ENCODE measurements around the gene RNF225.
A peak's percentile ranks its signal among the peaks of the same experiment; 100 is the strongest.
"Not testable (repeated sequence)": the region's sequence is repeated elsewhere in the genome, so short reads cannot be mapped to it uniquely, and the experiment has no call there.

RNF225 gene

DNA sequence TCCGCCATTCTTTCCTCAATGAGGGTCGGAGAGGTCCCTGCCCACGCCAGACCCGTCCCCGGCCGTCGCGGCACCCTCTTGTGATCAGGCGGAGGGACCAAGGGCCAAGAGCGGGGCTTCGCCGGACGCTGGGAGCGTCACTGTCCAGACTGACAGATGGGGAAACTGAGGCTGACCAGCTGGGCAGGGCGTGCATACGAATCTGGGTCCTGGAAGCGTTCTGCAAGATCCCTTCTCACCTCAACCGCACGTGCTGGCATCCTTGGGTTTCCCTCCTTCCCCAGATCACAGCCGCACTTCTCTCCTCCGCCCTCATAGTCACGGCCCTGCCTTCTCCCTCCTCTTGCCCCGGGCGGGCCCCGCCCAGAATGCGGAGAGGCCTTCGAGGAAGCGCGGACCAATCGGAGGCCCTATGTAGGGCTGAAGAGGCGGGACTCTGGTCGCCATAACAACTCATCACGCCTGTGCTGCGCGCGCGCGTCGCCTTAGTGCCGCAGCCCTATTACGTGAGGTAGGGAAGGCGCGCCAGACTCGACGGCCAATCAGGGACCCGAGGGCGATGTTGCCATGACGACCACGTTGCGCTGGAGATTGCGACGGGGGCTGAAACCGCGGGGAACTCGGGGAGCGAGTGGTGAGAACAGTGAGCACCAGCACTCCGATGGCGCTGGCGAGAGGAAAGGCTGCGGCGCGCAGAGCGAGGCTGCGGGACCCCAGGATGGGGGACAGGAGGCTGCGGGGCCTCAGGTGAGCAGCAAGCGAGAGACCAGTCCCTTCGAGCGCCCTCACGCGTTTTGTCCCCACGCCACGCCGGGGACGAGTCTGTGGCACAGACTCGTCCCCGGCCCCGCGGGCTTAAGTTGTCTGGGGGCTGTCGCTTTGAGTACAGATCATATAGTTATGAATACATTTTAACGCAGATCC lies 5.7 kb downstream of the RNF225 start:
- DNase-seq (ENCODE audit: low spot score): peak; percentile 98
- POLR2A ChIA-PET (ENCODE audit: low non-redundant PET): no interaction called here
- H3K27ac ChIP-seq: peak overlapping the region; percentile 79
- TF ChIP-seq, protein P1, sequence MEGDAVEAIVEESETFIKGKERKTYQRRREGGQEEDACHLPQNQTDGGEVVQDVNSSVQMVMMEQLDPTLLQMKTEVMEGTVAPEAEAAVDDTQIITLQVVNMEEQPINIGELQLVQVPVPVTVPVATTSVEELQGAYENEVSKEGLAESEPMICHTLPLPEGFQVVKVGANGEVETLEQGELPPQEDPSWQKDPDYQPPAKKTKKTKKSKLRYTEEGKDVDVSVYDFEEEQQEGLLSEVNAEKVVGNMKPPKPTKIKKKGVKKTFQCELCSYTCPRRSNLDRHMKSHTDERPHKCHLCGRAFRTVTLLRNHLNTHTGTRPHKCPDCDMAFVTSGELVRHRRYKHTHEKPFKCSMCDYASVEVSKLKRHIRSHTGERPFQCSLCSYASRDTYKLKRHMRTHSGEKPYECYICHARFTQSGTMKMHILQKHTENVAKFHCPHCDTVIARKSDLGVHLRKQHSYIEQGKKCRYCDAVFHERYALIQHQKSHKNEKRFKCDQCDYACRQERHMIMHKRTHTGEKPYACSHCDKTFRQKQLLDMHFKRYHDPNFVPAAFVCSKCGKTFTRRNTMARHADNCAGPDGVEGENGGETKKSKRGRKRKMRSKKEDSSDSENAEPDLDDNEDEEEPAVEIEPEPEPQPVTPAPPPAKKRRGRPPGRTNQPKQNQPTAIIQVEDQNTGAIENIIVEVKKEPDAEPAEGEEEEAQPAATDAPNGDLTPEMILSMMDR (conservative IDR thresholded peaks at IDR 0.05; ENCODE audit: low read depth): no peak
- CTCF ChIA-PET: no interaction called here

DNA sequence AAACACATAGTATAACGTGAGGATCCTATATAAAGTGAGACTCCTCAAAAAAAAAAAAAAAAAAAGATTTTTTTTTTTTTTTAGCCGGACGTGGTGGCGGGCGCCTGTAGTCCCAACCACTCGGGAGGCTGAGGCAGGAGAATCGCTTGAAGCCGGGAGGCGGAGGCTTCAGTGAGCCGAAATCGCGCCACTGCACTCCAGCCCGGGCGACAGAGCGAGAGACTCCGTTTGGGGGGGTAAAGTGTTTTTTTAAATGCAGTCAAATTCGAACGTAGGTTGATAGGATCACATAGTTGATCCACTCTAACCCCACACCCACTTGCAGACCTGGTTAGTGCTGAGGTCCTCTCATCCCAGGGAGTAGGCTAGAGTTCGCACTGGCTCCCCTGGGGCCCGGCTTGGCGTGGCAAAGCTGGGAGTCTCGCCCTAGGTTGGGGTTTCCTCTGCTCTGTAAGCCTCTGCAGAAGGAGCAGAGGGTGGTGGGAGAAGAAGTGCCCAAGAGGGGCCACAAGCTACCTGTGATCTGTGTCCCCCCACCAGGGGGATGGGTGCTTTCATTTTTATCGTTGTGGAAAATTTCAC lies 6.5 kb downstream of the RNF225 start:
- peak overlapping the region; percentile 79 for H3K27ac ChIP-seq
- ChIA-PET POLR2A (ENCODE audit: low non-redundant PET) (interaction anchor here (0.7 kb wide), 1 partner anchor 14 kb away, joined by 8 read pairs; no protein-coding TSS in a partner anchor), CTCF (no interaction called here)
- DNase-seq (ENCODE audit: low spot score): no peak
- TF ChIP-seq, protein P1 (conservative IDR thresholded peaks at IDR 0.05; ENCODE audit: low read depth): no peak

DNA sequence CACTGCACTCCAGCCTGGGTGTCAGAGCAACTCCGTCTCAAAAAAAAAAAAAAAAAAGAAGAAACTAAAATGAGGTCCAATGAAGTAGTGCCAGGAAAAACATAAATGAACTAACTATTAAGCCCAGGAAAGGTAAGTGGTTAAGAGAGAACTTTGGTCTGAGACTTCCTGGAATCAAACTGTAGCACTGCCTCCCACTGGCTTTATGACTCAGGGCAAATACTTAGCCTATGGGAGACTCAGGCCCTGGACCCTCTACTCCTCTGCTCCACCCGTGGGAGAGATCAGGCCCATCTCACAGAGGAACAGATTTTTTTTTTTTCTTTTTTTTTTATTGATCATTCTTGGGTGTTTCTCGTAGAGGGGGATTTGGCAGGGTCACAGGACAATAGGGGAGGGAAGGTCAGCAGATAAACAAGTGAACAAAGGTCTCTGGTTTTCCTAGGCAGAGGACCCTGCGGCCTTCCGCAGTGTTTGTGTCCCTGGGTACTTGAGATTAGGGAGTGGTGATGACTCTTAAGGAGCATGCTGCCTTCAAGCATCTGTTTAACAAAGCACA lies 8.5 kb downstream of the RNF225 start:
- CTCF ChIA-PET; DNase-seq (ENCODE audit: low spot score); H3K27ac ChIP-seq: not testable (repeated sequence)
- POLR2A ChIA-PET (ENCODE audit: low non-redundant PET): interaction anchor here (0.8 kb wide), 1 partner anchor 54 kb away, joined by 3 read pairs; no protein-coding TSS in a partner anchor

DNA sequence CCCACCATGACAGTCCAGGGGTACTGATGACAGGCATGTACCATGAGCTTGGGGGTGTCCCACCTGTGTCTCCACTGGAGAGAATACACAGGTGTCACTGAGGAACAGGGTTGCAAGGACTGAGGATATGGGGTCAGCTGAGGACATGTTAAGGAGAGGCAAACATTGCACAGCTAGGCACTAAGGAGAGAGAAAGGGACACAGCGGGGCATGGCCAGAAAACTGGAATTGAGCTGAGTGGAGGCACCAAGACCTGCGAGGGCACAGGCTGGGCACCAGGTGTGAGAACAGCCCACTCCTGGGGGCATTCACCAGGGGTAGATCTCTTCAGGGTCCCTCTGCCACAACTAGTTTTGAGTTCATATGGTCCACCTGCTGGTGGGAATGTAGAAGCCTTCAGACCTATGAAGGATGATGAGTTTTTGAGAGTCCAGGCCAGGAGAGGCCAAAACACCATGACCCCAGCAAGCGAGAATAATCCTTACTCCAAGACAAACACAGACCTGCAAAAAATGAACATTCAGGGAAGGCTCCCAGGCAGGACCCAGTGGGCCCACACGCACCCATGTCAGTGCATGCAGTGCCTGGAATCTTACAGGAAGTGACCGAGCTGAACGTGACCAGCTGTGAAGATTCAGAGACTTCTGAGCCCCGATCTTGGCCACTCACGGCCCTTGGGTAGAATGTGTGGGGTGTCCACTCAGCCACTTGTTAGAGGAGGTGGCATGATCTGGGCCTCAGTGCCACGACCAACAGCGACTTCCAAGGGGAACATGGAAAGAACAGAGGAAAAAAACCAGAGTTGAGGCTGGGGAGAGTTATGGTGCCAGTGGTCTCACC lies 11.6 kb downstream of the RNF225 start:
- no peak for DNase-seq (ENCODE audit: low spot score)
- ChIA-PET POLR2A (ENCODE audit: low non-redundant PET) (no interaction called here), CTCF (interaction anchor here (0.5 to 0.9 kb wide), 4 partner anchors 19 to 113 kb away, joined by 3 to 4 read pairs (median 4); partner anchors contain the start of gene ZBTB45)
- TF ChIP-seq, protein P1 (conservative IDR thresholded peaks at IDR 0.05; ENCODE audit: low read depth): 0 out of 2 replicates have a peak, but pooled peaks have one; percentile 18
- peak overlapping the region; percentile 86 for H3K27ac ChIP-seq

DNA sequence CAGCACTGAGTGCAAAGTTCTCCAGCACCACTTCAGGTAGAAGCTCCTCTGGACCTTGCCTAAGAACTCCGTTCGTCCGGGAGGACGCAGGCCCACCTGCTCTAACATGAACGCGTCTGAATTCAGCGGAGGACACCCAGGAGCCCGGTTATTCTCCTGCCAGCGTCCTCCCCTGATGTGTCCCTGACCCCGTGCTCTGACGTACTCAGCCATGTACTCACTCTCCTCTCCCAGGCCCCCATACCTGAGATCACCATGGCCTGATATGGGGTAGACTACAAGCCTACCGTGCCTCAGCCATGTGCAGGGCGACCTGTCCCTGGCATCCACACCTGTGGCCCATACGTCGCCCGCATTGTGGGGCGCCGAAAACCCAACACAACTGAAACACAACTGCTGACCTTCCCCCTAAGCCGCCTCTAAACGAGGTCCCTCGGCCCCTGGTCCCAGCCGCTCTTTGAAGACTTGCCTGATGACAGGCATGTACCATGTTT lies 12.2 kb downstream of the RNF225 start:
- ChIA-PET POLR2A (ENCODE audit: low non-redundant PET) (no interaction called here), CTCF (interaction anchor here (0.6 kb wide), 1 partner anchor 20 kb away, joined by 4 read pairs; no protein-coding TSS in a partner anchor)
- peak overlapping the region; percentile 86 for H3K27ac ChIP-seq
- TF ChIP-seq, protein P1 (conservative IDR thresholded peaks at IDR 0.05; ENCODE audit: low read depth): no peak
- no peak for DNase-seq (ENCODE audit: low spot score)

DNA sequence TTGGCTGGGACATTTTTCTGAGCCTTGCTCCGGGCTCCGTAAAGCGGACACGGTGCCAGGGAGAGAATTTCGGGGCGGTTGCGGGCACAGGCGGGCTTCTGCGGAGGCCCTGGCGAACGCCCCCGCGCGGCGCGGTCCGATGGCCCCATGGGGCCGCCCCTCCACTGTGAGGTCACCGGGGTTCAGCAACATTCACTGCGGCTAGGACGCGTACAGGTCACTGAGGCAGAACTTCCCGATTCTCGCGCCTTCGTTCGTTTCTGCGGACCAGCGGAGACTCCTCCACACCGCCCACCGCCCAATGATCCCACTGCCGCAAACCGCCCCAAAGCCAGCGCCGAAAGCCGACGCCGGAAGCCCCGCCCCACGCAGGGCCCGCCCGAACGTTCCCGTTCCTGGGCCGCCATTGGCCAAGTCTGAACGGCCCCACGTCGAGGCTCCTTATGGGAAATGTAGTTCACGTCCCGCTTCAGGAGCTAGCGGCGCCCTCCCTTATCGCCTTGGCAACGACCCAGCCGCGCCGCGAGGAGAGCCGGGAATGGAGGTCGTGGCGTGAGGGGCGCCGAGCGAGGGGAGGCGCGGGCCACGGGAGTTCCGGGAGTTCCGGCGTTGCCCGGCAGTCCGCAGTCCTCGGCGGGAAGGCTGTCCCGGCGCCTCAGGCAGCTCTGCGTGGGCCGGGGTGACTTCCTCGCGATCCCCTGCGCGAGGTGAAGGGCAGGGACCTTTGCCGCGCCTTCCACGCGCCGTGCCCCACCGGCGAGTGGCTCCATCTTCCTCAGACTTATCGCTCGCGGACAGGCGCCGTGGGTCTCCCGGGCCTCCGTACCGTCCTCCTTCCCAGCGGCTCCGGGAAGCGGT lies 12.9 kb downstream of the RNF225 start, which contains the start of gene ZNF584:
Gene ZNF584, plus strand, starts transcription at position 498 of the 858 bp plus-strand sequence. CDS start 499 bp downstream, outside the sequence.
- TF ChIP-seq, protein P1 (conservative IDR thresholded peaks at IDR 0.05; ENCODE audit: low read depth): 0 out of 2 replicates have a peak, but pooled peaks have one; percentile 9
- CTCF ChIA-PET: interaction anchor here (0.6 to 1.2 kb wide), 4 partner anchors 21 to 67 kb away, joined by 3 to 4 read pairs (median 4); no protein-coding TSS in a partner anchor
- peak within 1 kb of the TSS; percentile 86 for H3K27ac ChIP-seq
- POLR2A ChIA-PET (ENCODE audit: low non-redundant PET): interaction anchor here (0.8 kb wide), 1 partner anchor 22 kb away, joined by 3 read pairs; the partner anchor contains the start of gene RPS5
- DNase-seq (ENCODE audit: low spot score): peak; percentile 91
